ENCODE results near the gene ROBO1.

Gene ROBO1

GRCh38 chr3:78633626-78634025 lies 1134.2 kb downstream of the ROBO1 start:
- no peak for DNase-seq (ENCODE audit: low read depth in 2 of 2)

GRCh38 chr3:78632925-78633553 lies 1134.8 kb downstream of the ROBO1 start:
- no peak for DNase-seq (ENCODE audit: low read depth in 2 of 2)

GRCh38 chr3:78629544-78629943 lies 1138.3 kb downstream of the ROBO1 start:
- no peak for DNase-seq (ENCODE audit: low read depth in 2 of 2)

GRCh38 chr3:78621061-78621716 lies 1146.6 kb downstream of the ROBO1 start:
- DNase-seq (ENCODE audit: low read depth in 2 of 2), result no peak

GRCh38 chr3:78614486-78614885 lies 1153.3 kb downstream of the ROBO1 start:
- no peak for DNase-seq (ENCODE audit: low read depth in 2 of 2)

GRCh38 chr3:78613421-78613879 lies 1154.3 kb downstream of the ROBO1 start:
- DNase-seq (ENCODE audit: low read depth in 2 of 2), result no peak

GRCh38 chr3:78611278-78611677 lies 1156.5 kb downstream of the ROBO1 start:
- no peak for DNase-seq (ENCODE audit: low read depth in 2 of 2)

- DNase-seq (ENCODE audit: low read depth in 2 of 2), result no peak
Observed at GRCh38 chr3:78610462-78611125, 1157.2 kb downstream of the ROBO1 start.

GRCh38 chr3:78606756-78607155 lies 1161.0 kb downstream of the ROBO1 start:
- no peak for DNase-seq (ENCODE audit: low read depth in 2 of 2)

- no peak for DNase-seq (ENCODE audit: low read depth in 2 of 2)
Observed at GRCh38 chr3:78605178-78605577, 1162.6 kb downstream of the ROBO1 start.

GRCh38 chr3:78604341-78604740 lies 1163.5 kb downstream of the ROBO1 start:
- DNase-seq (ENCODE audit: low read depth in 2 of 2), result no peak

GRCh38 chr3:78601249-78601648 lies 1166.5 kb downstream of the ROBO1 start:
- no peak for DNase-seq (ENCODE audit: low read depth in 2 of 2)

- no peak for DNase-seq (ENCODE audit: low read depth in 2 of 2)
Observed at GRCh38 chr3:78589778-78590177, 1178.0 kb downstream of the ROBO1 start.

GRCh38 chr3:78588906-78589621 lies 1178.7 kb downstream of the ROBO1 start:
- DNase-seq (ENCODE audit: low read depth in 2 of 2), result no peak

- DNase-seq (ENCODE audit: low read depth in 2 of 2), result no peak
Observed at GRCh38 chr3:78580681-78581080, 1187.1 kb downstream of the ROBO1 start.

GRCh38 chr3:78571486-78571885 lies 1196.3 kb downstream of the ROBO1 start:
- no peak for DNase-seq (ENCODE audit: low read depth in 2 of 2)

- DNase-seq (ENCODE audit: low read depth in 2 of 2), result no peak
Observed at GRCh38 chr3:78570496-78570895, 1197.3 kb downstream of the ROBO1 start.

- DNase-seq (ENCODE audit: low read depth in 2 of 2), result no peak
Observed at GRCh38 chr3:78569804-78570203, 1198.0 kb downstream of the ROBO1 start.

GRCh38 chr3:78565712-78566111 lies 1202.1 kb downstream of the ROBO1 start:
- no peak for DNase-seq (ENCODE audit: low read depth in 2 of 2)

- DNase-seq (ENCODE audit: low read depth in 2 of 2), result no peak
Observed at GRCh38 chr3:78562328-78562727, 1205.5 kb downstream of the ROBO1 start.
